Measurements from ENCODE around the gene CAPRIN1.

- TF ChIP-seq POLR2A (IDR thresholded peaks at IDR 0.05; ENCODE audit: low read depth, low read length) = no peak
- TF ChIP-seq EZH2 (IDR thresholded peaks at IDR 0.05; ENCODE audit: borderline replicate concordance, low read depth, low read length, severe bottlenecking) = no peak
- TF ChIP-seq MAX (IDR thresholded peaks at IDR 0.05; ENCODE audit: insufficient read depth, insufficient read length) = no peak
- TF ChIP-seq CTCF (IDR thresholded peaks at IDR 0.05; ENCODE audit: extremely low read depth in 1 of 2, insufficient read depth in 1 of 2, low read depth in 1 of 2, low read length in 2 of 2) = no peak
- no peak for TF ChIP-seq MYC (IDR thresholded peaks at IDR 0.05; ENCODE audit: low read depth, low read length)
- TF ChIP-seq POLR2AphosphoS5 (IDR thresholded peaks at IDR 0.05; ENCODE audit: insufficient read depth, low read depth, low read length) = no peak
- TF ChIP-seq JUN (IDR thresholded peaks at IDR 0.05; ENCODE audit: borderline replicate concordance, insufficient read depth, insufficient read length, low read depth) = no peak
These were observed 23.8 kb upstream of the CAPRIN1 start for GRCh38 chr11:34027516-34028408.
